Natural killer cell (primary cell): ENCODE measurements around the gene RSPH6A. TPM values are rescaled to one million over a fixed set of nuclear protein-coding genes. Genes with fewer than 3 reads are reported as not detected.
A peak's percentile ranks its signal among the peaks of the same experiment; 100 is the strongest.

Experiments used
- ATAC-seq, 3 donors: fragments of 150-1000 bp in 2 of 3; fragments of 200-7000 bp in 1 of 3; cut with Tn5 transposase; 1 replicate in 1 of 3; 2 replicates in 2 of 3; pipeline ENCODE4 v1.10.0; 2021; ENCODE audit warnings: mild to moderate bottlenecking in 2 of 3, moderate library complexity in 2 of 3
- DNase-seq, 2 donors: peaks; one replicate each; pipeline versions ENCODE4 v3.0.0 to v3.0.0-alpha.2; 2013 to 2021; ENCODE audit warnings: mixed read lengths in 1 of 2
- H3K27ac ChIP-seq: one replicate; pipeline ENCODE4 v1.5.1; 2013; ENCODE audit warnings: mild to moderate bottlenecking, low read length
- H3K27me3 ChIP-seq: one replicate; pipeline ENCODE4 v1.6.1; 2013; ENCODE audit warnings: low read length; ENCODE audit not compliant: control insufficient read depth, insufficient read depth
- H3K36me3 ChIP-seq: one replicate; pipeline ENCODE4 v1.6.1; 2013; ENCODE audit warnings: low read length; ENCODE audit not compliant: control insufficient read depth, insufficient read depth
- H3K4me1 ChIP-seq: one replicate; pipeline ENCODE4 v1.6.1; 2013; ENCODE audit warnings: low read length; ENCODE audit not compliant: control insufficient read depth, insufficient read depth
- H3K4me3 ChIP-seq: one replicate; pipeline ENCODE4 v1.5.1; 2013; ENCODE audit warnings: low read length
- H3K9me3 ChIP-seq: one replicate; pipeline ENCODE4 v1.6.1; 2013; ENCODE audit warnings: low read length; ENCODE audit not compliant: control insufficient read depth, insufficient read depth
- H3K27ac Mint-ChIP-seq, 2 donors: one replicate each; pipeline ENCODE4 v1.8.0; 2022; ENCODE audit warnings: mild to moderate bottlenecking in 2 of 2, mixed read lengths in 2 of 2, moderate library complexity in 1 of 2
- H3K27me3 Mint-ChIP-seq, 2 donors: one replicate each; pipeline ENCODE4 v1.8.0; 2022; ENCODE audit warnings: low read depth in 2 of 2, mixed read lengths in 2 of 2
- H3K36me3 Mint-ChIP-seq: one replicate; pipeline ENCODE4 v1.8.0; 2022; ENCODE audit warnings: mixed read lengths
- H3K4me1 Mint-ChIP-seq, 2 donors: one replicate each; pipeline ENCODE4 v1.8.0; 2022; ENCODE audit warnings: mixed read lengths in 2 of 2
- H3K4me3 Mint-ChIP-seq: one replicate; pipeline ENCODE4 v1.8.0; 2022; ENCODE audit warnings: mild to moderate bottlenecking, moderate library complexity, mixed read lengths
- H3K9me3 Mint-ChIP-seq, 2 donors: one replicate each; pipeline ENCODE4 v1.8.0; 2022; ENCODE audit warnings: mixed read lengths in 2 of 2
- WGBS: methylation state at CpG from one replicate; pipeline ENCODE4 v1.1.7; 2013; ENCODE audit warnings: missing lambda C conversion rate; ENCODE audit not compliant: insufficient coverage; 5-methylcytosine and 5-hydroxymethylcytosine counted together
- intact Hi-C: fragments of 100-400 bp; cut with micrococcal nuclease; formaldehyde crosslinking; loops from one replicate; pipeline ENCODE4 v1.14.2; 2022
- total RNA-seq, 4 donors: library from RNA; stranded (reverse); fragments of 120-200 nt in 1 of 4; gene quantifications; one replicate each; pipeline versions ENCODE4 v1.2.3 to v1.2.4, GENCODE V29; 2013 to 2022
- TF ChIP-seq, protein P1 (sequence below): fragments of 200-600 bp; IDR thresholded peaks from one replicate; pipeline ENCODE4 v1.8.0; 2022; ENCODE audit warnings: antibody characterized with exemption

The RSPH6A gene
- under 1 TPM; 0.18 to 0.63 (median 0.31) TPM for total RNA-seq
- 0.16 TPM for total RNA-seq (2013)

DNA sequence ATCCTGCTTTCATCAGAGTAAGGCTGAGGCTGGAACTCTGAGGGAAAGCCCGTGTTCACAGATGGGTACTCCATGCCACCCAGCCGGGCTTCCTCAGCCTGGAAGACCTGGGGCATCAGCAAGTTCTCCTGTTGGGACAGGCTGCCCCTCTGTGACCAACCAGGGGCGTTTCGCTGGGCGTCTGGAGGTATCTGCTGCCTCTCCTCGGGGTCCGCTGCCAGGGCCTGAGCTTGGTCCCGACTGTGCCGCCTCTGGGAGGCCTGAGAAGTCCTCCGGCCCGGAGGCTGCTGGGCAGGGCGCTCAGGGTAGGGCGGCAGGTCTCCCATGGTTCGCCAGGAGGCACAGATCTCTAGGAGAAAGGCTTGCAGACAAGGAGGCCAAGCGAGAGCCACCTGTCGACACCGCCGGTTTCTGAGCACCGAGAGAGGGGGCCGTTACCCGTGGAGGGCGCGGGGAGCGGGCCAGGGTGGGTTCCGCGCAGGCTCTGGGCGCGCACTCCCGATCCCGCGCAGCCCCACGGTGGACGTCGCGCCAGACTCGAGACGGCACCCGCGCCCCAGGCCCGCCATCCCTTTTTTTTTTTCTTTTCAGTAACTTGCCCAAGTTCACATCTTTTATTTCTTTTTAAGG lies at the start of gene RSPH6A:
Gene RSPH6A, minus strand, starts transcription at position 458 of the 630 bp plus-strand sequence. Its CDS starts 132 bp downstream, at position 326.
- WGBS, result 30% methylated on average over 40 of the region's 40 CpGs
- Mint-ChIP-seq H3K9me3 (no peaks in the 10 kb centered on the region), H3K4me3 (peak within 1 kb of the TSS; percentile 80), H3K27ac (peak within 1 kb of the TSS in 1 of 2 donors; percentile 33), H3K36me3 (no peaks in the 10 kb centered on the region), H3K4me1 (peaks cover 0 to 10% of the 10 kb centered on the region in 2 donors), H3K27me3 (peaks cover 0 to 7% of the 10 kb centered on the region in 2 donors)
- TF ChIP-seq, protein P1, sequence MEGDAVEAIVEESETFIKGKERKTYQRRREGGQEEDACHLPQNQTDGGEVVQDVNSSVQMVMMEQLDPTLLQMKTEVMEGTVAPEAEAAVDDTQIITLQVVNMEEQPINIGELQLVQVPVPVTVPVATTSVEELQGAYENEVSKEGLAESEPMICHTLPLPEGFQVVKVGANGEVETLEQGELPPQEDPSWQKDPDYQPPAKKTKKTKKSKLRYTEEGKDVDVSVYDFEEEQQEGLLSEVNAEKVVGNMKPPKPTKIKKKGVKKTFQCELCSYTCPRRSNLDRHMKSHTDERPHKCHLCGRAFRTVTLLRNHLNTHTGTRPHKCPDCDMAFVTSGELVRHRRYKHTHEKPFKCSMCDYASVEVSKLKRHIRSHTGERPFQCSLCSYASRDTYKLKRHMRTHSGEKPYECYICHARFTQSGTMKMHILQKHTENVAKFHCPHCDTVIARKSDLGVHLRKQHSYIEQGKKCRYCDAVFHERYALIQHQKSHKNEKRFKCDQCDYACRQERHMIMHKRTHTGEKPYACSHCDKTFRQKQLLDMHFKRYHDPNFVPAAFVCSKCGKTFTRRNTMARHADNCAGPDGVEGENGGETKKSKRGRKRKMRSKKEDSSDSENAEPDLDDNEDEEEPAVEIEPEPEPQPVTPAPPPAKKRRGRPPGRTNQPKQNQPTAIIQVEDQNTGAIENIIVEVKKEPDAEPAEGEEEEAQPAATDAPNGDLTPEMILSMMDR, result no peak
- Histone ChIP-seq H3K4me3 (peak within 1 kb of the TSS; percentile 16), H3K36me3 (no peaks in the 10 kb centered on the region), H3K9me3 (no peaks in the 10 kb centered on the region), H3K27me3 (peaks cover 6% of the 10 kb centered on the region), H3K27ac (no peak within 1 kb of the TSS), H3K4me1 (peaks cover 27% of the 10 kb centered on the region)
- DNase-seq (no peak), ATAC-seq (no peak)
- intact Hi-C loops, result loop anchor here (5.0 kb wide), 1 partner anchor 202 kb away; no protein-coding TSS in a partner anchor

DNA sequence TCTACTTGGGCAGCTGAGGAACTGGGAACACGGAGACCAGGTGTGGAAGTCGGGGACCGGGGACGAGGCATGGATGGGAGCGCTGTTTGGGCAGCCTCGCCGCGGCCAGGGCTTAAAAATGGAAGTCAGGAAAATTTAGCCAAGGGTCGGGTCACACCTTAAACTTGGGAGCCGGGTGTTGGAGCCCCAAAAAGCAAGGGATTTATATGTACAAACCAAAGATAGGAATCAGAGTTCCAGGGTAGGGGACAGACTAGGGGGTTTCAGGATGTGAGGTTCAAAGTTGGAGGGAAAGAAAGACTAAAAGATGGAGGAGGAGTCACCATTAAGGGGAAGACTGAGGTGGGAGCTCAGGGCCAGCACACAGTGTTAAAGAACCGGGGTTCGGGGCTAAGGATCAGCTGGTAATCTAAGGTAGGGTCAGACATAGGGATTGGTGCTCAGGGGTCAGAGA lies 49.5 kb upstream of the RSPH6A start:
- Mint-ChIP-seq H3K4me3 (peak overlapping the region; percentile 65), H3K27me3 (peaks cover 16 to 24% of the 10 kb centered on the region in 2 donors), H3K36me3 (no peaks in the 10 kb centered on the region), H3K4me1 (peaks cover 21 to 36% of the 10 kb centered on the region in 2 donors), H3K27ac (no peak overlapping the region), H3K9me3 (no peaks in the 10 kb centered on the region)
- Histone ChIP-seq H3K27me3 (peaks cover 11% of the 10 kb centered on the region), H3K36me3 (no peaks in the 10 kb centered on the region), H3K9me3 (no peaks in the 10 kb centered on the region), H3K27ac (no peak overlapping the region), H3K4me1 (peaks cover 24% of the 10 kb centered on the region), H3K4me3 (no peak overlapping the region)
- intact Hi-C loops, result loop anchor here (10.0 kb wide), 2 partner anchors 90 to 400 kb away; no protein-coding TSS in a partner anchor
- TF ChIP-seq, protein P1, result no peak
- no peak for DNase-seq
- 46% methylated on average over 12 of the region's 12 CpGs for WGBS
- no peak for ATAC-seq

DNA sequence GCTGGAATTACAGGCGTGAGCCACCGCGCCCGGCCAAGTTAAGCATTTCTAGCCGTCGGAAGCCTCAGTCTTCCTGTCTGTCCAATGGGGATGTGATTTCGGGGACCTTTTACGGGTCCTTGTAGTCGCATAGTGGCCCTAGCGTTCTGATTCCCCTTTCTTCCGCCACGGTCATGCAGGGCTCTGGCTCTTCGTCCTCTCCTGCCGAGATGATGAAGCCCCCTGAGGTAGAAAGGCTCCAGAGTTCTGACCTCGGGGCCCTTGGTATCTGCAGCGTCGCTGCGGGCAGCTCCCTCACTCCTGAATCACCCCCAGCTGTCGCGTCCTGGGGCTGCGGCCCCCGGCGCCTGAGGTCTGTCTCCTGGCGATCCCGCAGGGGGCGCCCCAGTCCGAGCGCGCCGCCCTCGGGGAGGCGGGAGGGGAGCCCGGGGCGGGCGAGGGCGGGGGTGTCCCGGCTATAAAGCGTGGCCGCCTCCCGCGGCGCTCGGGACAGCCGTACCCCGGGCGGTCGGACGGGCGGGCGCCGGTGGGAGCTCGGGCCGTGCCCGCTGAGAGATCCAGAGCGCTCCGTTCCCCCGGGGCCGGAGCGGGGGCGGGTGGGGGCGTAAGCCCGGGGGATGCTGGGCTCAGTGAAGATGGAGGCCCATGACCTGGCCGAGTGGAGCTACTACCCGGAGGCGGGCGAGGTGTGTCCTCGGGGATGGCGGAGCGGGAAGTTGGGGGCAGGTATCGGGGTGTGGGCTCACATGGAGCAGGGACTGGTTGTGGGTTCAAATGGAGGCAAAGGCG lies 48.9 kb upstream of the RSPH6A start, which contains the start of gene FOXA3:
Gene FOXA3, plus strand, starts transcription at position 487 of the 789 bp plus-strand sequence. Its CDS starts 131 bp downstream, at position 618.
- Histone ChIP-seq H3K27ac (no peak within 1 kb of the TSS), H3K4me1 (peaks cover 24% of the 10 kb centered on the region), H3K36me3 (peaks cover 2% of the 10 kb centered on the region), H3K9me3 (no peaks in the 10 kb centered on the region), H3K4me3 (peak within 1 kb of the TSS; percentile 40), H3K27me3 (peaks cover 11% of the 10 kb centered on the region)
- Mint-ChIP-seq H3K27ac (peak within 1 kb of the TSS; percentile 91 to 96), H3K9me3 (no peaks in the 10 kb centered on the region), H3K36me3 (no peaks in the 10 kb centered on the region), H3K4me3 (peak within 1 kb of the TSS; percentile 99), H3K27me3 (peaks cover 16 to 24% of the 10 kb centered on the region in 2 donors), H3K4me1 (peaks cover 21 to 36% of the 10 kb centered on the region in 2 donors)
- DNase-seq (peak; percentile 60 to 77), ATAC-seq (peak; percentile 26 to 35 (median 27))
- intact Hi-C loops, result loop anchor here (1.0 to 10.0 kb wide), 4 partner anchors 22 to 401 kb away; partner anchors contain the start of gene IRF2BP1
- TF ChIP-seq, protein P1, result peak; percentile 73
- 2% methylated on average over 71 of the region's 71 CpGs for WGBS
